ENCODE results near the gene WDR43. TPM values are rescaled to one million over a fixed set of nuclear protein-coding genes. Genes with fewer than 3 reads are reported as not detected.
A peak's percentile ranks its signal among the peaks of the same experiment; 100 is the strongest.

Gene WDR43
- polyA plus RNA-seq (19.6 and 24.4 TPM in 2 replicates), polyA minus RNA-seq (64.0 and 78.7 TPM in 2 replicates)

DNA sequence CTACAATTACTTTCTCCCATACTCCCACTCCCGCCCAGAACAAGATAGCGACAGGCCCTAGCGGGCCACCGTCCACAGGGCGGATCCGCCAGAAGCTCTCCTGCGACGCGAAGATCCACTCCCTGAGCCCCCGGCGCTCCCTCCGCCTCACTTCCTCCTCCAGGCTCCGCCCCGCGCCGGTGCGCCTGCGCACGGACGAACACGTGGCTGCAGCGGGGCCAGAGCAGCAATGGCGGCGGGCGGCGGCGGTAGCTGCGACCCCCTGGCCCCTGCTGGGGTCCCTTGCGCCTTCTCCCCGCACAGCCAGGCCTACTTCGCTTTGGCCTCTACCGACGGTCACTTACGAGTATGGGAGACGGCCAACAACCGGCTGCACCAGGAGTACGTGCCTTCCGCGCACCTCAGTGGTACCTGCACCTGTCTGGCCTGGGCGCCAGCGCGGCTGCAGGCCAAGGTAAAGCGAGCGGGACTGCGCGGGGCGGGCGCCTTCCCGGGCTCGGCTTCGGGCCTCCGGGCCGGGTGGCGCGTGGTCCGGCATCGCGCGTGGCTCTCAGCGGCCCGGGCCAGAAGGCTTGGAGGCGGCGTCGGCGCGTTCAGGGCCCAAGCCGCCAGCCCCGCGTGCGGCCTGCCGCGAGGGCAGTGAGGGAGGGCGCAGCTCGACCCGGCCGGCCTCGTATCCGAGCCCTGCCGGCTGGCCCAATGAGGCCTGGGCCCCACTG lies at the start of gene WDR43:
Gene WDR43 (plus strand): TSS at position 198 of the 719 bp plus-strand sequence. CDS start 32 bp downstream, at position 230.
- Histone ChIP-seq H3K79me2 (replicated peaks; ENCODE audit: insufficient read depth, low read length) (peaks cover 51% of the 10 kb centered on the region), H4K20me1 (ENCODE audit: insufficient read depth) (no peaks in the 10 kb centered on the region), H3K27me3 (ENCODE audit: insufficient read depth, low read depth, low read length) (no peaks in the 10 kb centered on the region), H3K4me3 (ENCODE audit: low read length) (peak within 1 kb of the TSS; percentile 91), H3K36me3 (ENCODE audit: insufficient read depth, low read length) (no peaks in the 10 kb centered on the region), H3K9me3 (ENCODE audit: low read length) (no peaks in the 10 kb centered on the region), H3K4me2 (ENCODE audit: low read length) (peak within 1 kb of the TSS; percentile 85), H3F3A (ENCODE audit: insufficient read depth, low read length, poor library complexity, severe bottlenecking) (no peaks in the 10 kb centered on the region), H3K9me2 (ENCODE audit: insufficient read depth, low read length) (no peaks in the 10 kb centered on the region), H3K27ac (ENCODE audit: low read length) (peak within 1 kb of the TSS; percentile 68), H2AFZ (ENCODE audit: low read depth, low read length) (peak within 1 kb of the TSS; percentile 81), H3K9ac (ENCODE audit: low read length) (peak within 1 kb of the TSS; percentile 85)
- TF ChIP-seq POLR2AphosphoS5 (IDR thresholded peaks at IDR 0.05) (peak; percentile 95), EZH2 (IDR thresholded peaks at IDR 0.05; ENCODE audit: borderline replicate concordance, insufficient read depth, low read length, poor library complexity, severe bottlenecking) (no peak), SMC3 (conservative IDR thresholded peaks at IDR 0.05; ENCODE audit: poor library complexity) (peak; percentile 35), EP300 (conservative IDR thresholded peaks at IDR 0.05; ENCODE audit: poor library complexity, severe bottlenecking) (no peak), TAF1 (IDR thresholded peaks at IDR 0.05; ENCODE audit: low read depth) (peak; percentile 62), MXI1 (conservative IDR thresholded peaks at IDR 0.05; ENCODE audit: poor library complexity, severe bottlenecking) (peak; percentile 98)
- TF ChIP-seq, protein P1, sequence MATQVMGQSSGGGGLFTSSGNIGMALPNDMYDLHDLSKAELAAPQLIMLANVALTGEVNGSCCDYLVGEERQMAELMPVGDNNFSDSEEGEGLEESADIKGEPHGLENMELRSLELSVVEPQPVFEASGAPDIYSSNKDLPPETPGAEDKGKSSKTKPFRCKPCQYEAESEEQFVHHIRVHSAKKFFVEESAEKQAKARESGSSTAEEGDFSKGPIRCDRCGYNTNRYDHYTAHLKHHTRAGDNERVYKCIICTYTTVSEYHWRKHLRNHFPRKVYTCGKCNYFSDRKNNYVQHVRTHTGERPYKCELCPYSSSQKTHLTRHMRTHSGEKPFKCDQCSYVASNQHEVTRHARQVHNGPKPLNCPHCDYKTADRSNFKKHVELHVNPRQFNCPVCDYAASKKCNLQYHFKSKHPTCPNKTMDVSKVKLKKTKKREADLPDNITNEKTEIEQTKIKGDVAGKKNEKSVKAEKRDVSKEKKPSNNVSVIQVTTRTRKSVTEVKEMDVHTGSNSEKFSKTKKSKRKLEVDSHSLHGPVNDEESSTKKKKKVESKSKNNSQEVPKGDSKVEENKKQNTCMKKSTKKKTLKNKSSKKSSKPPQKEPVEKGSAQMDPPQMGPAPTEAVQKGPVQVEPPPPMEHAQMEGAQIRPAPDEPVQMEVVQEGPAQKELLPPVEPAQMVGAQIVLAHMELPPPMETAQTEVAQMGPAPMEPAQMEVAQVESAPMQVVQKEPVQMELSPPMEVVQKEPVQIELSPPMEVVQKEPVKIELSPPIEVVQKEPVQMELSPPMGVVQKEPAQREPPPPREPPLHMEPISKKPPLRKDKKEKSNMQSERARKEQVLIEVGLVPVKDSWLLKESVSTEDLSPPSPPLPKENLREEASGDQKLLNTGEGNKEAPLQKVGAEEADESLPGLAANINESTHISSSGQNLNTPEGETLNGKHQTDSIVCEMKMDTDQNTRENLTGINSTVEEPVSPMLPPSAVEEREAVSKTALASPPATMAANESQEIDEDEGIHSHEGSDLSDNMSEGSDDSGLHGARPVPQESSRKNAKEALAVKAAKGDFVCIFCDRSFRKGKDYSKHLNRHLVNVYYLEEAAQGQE (IDR thresholded peaks at IDR 0.05; ENCODE audit: borderline replicate concordance): peak; percentile 74

- no peak overlapping the region for H3K9ac ChIP-seq (ENCODE audit: low read length)
- H3K79me2 ChIP-seq (replicated peaks; ENCODE audit: insufficient read depth, low read length): no peaks in the 10 kb centered on the region
- H3K9me3 ChIP-seq (ENCODE audit: low read length): no peaks in the 10 kb centered on the region
- H3F3A ChIP-seq (ENCODE audit: insufficient read depth, low read length, poor library complexity, severe bottlenecking): no peaks in the 10 kb centered on the region
- no peaks in the 10 kb centered on the region for H3K27me3 ChIP-seq (ENCODE audit: insufficient read depth, low read depth, low read length)
- H3K9me2 ChIP-seq (ENCODE audit: insufficient read depth, low read length): no peaks in the 10 kb centered on the region
- no peak overlapping the region for H2AFZ ChIP-seq (ENCODE audit: low read depth, low read length)
- H3K4me2 ChIP-seq (ENCODE audit: low read length): no peak overlapping the region
- no peaks in the 10 kb centered on the region for H4K20me1 ChIP-seq (ENCODE audit: insufficient read depth)
- H3K27ac ChIP-seq (ENCODE audit: low read length): no peak overlapping the region
- no peak overlapping the region for H3K4me3 ChIP-seq (ENCODE audit: low read length)
- no peak for TF ChIP-seq EP300 (conservative IDR thresholded peaks at IDR 0.05; ENCODE audit: poor library complexity, severe bottlenecking)
- TF ChIP-seq, protein P2, sequence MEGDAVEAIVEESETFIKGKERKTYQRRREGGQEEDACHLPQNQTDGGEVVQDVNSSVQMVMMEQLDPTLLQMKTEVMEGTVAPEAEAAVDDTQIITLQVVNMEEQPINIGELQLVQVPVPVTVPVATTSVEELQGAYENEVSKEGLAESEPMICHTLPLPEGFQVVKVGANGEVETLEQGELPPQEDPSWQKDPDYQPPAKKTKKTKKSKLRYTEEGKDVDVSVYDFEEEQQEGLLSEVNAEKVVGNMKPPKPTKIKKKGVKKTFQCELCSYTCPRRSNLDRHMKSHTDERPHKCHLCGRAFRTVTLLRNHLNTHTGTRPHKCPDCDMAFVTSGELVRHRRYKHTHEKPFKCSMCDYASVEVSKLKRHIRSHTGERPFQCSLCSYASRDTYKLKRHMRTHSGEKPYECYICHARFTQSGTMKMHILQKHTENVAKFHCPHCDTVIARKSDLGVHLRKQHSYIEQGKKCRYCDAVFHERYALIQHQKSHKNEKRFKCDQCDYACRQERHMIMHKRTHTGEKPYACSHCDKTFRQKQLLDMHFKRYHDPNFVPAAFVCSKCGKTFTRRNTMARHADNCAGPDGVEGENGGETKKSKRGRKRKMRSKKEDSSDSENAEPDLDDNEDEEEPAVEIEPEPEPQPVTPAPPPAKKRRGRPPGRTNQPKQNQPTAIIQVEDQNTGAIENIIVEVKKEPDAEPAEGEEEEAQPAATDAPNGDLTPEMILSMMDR (IDR thresholded peaks at IDR 0.05; ENCODE audit: poor library complexity, severe bottlenecking): no peak
- no peak for TF ChIP-seq EZH2 (IDR thresholded peaks at IDR 0.05; ENCODE audit: borderline replicate concordance, insufficient read depth, low read length, poor library complexity, severe bottlenecking)
- no peak for TF ChIP-seq POLR2AphosphoS5 (IDR thresholded peaks at IDR 0.05)
- no peak for TF ChIP-seq MXI1 (conservative IDR thresholded peaks at IDR 0.05; ENCODE audit: poor library complexity, severe bottlenecking)
- no peak for TF ChIP-seq TAF1 (IDR thresholded peaks at IDR 0.05; ENCODE audit: low read depth)
- no peaks in the 10 kb centered on the region for H3K36me3 ChIP-seq (ENCODE audit: insufficient read depth, low read length)
Measured at GRCh38 chr2:28855193-28855592, 39.3 kb upstream of the WDR43 start.
